Neural crest cell (in vitro differentiated cells): Measurements from ENCODE around the gene PRKCE. TPM values are rescaled to one million over a fixed set of nuclear protein-coding genes. Genes with fewer than 3 reads are reported as not detected.

Experiments used
- DNase-seq: peaks from one replicate; pipeline ENCODE4 v3.0.0; 2021; ENCODE audit warnings: low read depth, mixed read lengths, low spot score
- H3K27ac Mint-ChIP-seq: one replicate; pipeline ENCODE4 v1.8.0; 2021; ENCODE audit warnings: mild to moderate bottlenecking, mixed read lengths; ENCODE audit not compliant: unreplicated experiment
- H3K27me3 Mint-ChIP-seq: 2 replicates; pipeline ENCODE4 v1.8.0; 2021; ENCODE audit warnings: low read depth, mild to moderate bottlenecking, mixed read lengths
- H3K36me3 Mint-ChIP-seq: 2 replicates; pipeline ENCODE4 v1.8.0; 2021; ENCODE audit warnings: low read depth, mild to moderate bottlenecking, mixed read lengths
- H3K4me1 Mint-ChIP-seq: 2 replicates; pipeline ENCODE4 v1.8.0; 2021; ENCODE audit warnings: mixed read lengths
- H3K4me3 Mint-ChIP-seq: one replicate; pipeline ENCODE4 v1.8.0; 2021; ENCODE audit warnings: mild to moderate bottlenecking, mixed read lengths
- H3K9me3 Mint-ChIP-seq: 2 replicates; pipeline ENCODE4 v1.8.0; 2021; ENCODE audit warnings: mixed read lengths
- total RNA-seq: library from RNA; stranded (reverse); gene quantifications from 2 replicates; pipeline ENCODE4 v1.2.1, GENCODE V29; 2021
- TF ChIP-seq, protein P1 (sequence below): fragments of 200-600 bp; sonication (generic); conservative IDR thresholded peaks from 2 replicates; pipeline ENCODE4 v1.5.0; 2021; ENCODE audit warnings: antibody characterized with exemption, mild to moderate bottlenecking

Gene PRKCE
- total RNA-seq, 1 donor from 2014 or later, result 15.6 TPM

DNA sequence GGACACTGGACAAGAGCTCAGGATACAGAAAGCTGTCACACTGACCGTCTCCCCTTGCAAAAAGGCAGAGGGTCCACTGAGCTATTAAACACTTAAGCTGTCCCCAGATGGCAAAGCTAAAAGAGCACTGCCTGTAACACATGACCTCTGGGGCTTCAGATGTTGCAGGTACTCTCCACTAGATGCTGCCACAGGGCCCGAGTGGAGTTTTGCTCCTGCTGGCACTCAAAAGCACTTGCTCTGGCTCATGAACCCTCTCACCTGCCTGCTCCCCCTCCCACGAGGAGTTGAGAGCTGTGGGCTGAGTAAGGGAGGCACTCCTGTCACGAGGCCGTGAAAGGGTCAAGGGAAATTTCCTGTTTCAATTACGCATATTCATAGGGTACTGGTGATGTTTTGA, 227.9 kb downstream of the PRKCE start:
- peaks cover 26% of the 10 kb centered on the region for H3K36me3 Mint-ChIP-seq
- peaks cover 20% of the 10 kb centered on the region for H3K9me3 Mint-ChIP-seq
- TF ChIP-seq, protein P1, sequence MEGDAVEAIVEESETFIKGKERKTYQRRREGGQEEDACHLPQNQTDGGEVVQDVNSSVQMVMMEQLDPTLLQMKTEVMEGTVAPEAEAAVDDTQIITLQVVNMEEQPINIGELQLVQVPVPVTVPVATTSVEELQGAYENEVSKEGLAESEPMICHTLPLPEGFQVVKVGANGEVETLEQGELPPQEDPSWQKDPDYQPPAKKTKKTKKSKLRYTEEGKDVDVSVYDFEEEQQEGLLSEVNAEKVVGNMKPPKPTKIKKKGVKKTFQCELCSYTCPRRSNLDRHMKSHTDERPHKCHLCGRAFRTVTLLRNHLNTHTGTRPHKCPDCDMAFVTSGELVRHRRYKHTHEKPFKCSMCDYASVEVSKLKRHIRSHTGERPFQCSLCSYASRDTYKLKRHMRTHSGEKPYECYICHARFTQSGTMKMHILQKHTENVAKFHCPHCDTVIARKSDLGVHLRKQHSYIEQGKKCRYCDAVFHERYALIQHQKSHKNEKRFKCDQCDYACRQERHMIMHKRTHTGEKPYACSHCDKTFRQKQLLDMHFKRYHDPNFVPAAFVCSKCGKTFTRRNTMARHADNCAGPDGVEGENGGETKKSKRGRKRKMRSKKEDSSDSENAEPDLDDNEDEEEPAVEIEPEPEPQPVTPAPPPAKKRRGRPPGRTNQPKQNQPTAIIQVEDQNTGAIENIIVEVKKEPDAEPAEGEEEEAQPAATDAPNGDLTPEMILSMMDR, result no peak
- H3K27me3 Mint-ChIP-seq, result no peaks in the 10 kb centered on the region
- no peak overlapping the region for H3K27ac Mint-ChIP-seq
- no peak overlapping the region for H3K4me3 Mint-ChIP-seq
- peaks cover 12% of the 10 kb centered on the region for H3K4me1 Mint-ChIP-seq
- no peak for DNase-seq

DNA sequence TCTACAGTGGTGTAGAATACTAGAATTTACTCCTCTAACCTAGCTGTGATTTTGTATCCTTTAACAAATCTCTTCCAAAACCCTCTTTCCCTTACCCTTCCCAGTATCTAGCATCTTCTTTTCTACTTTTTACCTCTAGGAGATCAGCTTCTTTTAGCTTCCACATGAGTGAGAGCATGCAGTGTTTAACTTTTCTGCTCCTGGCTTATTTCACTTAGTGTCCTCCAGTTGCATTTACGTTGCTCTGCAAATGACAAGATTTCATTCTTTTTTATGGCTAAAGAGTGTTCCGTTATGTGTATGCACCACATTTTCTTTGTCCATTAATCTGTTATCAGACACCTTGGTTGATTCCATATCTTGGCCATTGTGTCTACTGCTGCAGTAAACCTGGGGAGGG, 228.5 kb downstream of the PRKCE start:
- peaks cover 26% of the 10 kb centered on the region for H3K36me3 Mint-ChIP-seq
- H3K27me3 Mint-ChIP-seq, result no peaks in the 10 kb centered on the region
- no peak overlapping the region for H3K27ac Mint-ChIP-seq
- H3K9me3 Mint-ChIP-seq, result peaks cover 18% of the 10 kb centered on the region
- DNase-seq, result no peak
- TF ChIP-seq, protein P1, result no peak
- peaks cover 15% of the 10 kb centered on the region for H3K4me1 Mint-ChIP-seq
- H3K4me3 Mint-ChIP-seq, result no peak overlapping the region

DNA sequence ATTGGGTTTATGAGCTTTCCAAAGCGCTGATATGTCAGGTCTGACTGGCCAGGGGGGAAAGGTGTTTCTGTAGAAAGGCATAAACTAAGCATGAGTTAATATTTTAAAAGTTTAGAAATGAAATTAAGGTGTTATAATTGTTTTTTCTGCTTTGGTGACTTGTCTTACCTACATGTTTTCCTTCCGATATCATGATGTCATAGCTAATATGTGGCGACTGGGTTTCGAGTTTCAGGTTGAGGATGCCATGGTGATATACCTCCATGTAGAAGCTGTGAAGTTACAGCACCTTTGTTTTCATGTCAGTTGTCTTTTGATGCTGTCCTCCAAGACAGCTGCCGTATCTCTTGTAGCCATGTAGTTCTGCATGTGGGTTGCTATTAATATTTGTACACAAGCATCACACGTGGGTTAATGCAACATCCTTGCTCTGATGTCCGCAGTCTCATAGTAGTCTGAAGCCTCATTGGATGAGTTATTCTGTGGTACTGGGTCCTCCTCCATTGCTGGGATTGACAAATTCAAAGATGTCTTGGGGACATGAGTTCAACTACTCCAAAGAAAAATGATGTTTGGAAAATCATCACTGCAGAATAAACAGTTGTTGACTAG, 230.6 kb downstream of the PRKCE start:
- no peak for DNase-seq
- Mint-ChIP-seq H3K4me1 (peaks cover 28% of the 10 kb centered on the region), H3K27ac (no peak overlapping the region), H3K4me3 (no peak overlapping the region), H3K9me3 (peaks cover 13% of the 10 kb centered on the region), H3K36me3 (peaks cover 17% of the 10 kb centered on the region), H3K27me3 (no peaks in the 10 kb centered on the region)
- TF ChIP-seq, protein P1, result no peak

DNA sequence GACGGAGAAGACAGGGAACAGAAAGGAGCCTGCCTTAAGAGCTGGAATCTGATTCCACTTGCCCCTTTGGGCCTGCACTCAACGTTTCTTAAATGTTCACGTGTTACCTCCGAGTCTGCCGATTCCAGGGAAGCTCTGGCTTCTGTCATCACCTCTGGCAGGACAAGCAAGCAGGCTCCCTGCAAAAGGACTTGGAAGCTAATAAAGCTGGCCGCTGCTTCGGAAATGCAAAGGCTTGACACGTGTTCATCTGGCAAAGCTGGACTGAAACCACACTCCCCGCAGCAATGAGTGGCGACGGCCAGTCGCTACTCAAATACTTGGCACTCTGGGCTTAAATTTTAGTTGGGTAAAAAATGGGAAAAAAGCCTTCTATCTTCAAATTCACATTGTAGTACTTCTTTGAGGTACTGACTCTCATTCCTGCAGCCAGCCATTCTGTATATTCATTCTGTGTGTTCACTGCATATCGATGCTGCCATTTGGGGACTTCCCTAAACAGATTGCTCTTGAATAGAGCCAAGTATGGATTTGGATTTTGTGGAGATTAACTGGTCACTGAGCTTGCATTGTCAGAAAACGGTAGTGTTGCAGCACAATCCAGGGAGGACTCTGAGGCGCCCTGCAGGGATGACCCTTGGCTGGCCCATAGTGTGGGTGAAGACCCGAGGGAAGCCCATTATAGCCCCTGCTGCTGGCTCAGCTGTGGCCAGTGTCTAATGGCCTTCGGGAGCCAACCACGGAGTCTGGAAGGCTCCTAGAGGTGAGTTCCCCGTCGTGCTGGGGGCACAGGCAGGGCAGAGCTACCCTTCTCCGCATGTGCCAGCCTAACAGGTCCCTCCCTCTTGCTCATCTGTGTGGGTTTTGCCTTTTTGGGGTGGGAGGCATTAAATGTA, 231.5 kb downstream of the PRKCE start:
- Mint-ChIP-seq H3K4me1 (peaks cover 28% of the 10 kb centered on the region), H3K9me3 (peaks cover 7% of the 10 kb centered on the region), H3K36me3 (peaks cover 11% of the 10 kb centered on the region), H3K27ac (no peak overlapping the region), H3K27me3 (no peaks in the 10 kb centered on the region), H3K4me3 (no peak overlapping the region)
- DNase-seq, result no peak
- TF ChIP-seq, protein P1, result no peak

DNA sequence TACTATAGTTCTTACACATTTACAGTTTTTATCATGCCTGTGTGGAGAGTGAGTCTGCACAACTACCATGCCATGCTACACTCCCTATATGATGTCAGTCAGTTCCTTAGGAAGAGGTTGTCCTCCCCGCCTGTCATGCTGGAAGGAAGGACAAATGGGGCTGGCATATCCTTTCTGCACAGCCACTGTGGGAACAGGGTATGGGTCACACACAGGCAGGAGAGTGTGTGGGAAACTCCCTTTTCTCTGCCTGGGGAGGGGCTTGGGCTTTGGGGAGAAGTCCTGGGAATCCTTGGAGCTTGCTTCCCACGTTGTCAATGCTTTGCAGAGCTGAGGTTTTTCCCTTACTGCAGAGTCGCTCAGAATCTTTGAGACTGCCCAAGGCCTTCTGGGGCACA, 232.1 kb downstream of the PRKCE start:
- TF ChIP-seq, protein P1, result no peak
- no peak overlapping the region for H3K27ac Mint-ChIP-seq
- peaks cover 28% of the 10 kb centered on the region for H3K4me1 Mint-ChIP-seq
- no peaks in the 10 kb centered on the region for H3K27me3 Mint-ChIP-seq
- peaks cover 8% of the 10 kb centered on the region for H3K36me3 Mint-ChIP-seq
- no peak for DNase-seq
- no peak overlapping the region for H3K4me3 Mint-ChIP-seq
- peaks cover 2% of the 10 kb centered on the region for H3K9me3 Mint-ChIP-seq
